Measurements from ENCODE around the gene ATP5F1B. TPM values are rescaled to one million over a fixed set of nuclear protein-coding genes. Genes with fewer than 3 reads are reported as not detected.

ATP5F1B gene
- total and polyA plus RNA-seq, 2 of the 8 experiments (the other 6 are each of a cell fraction or from before 2014, with no cell fraction given), result 900 to 1,522 TPM

DNA sequence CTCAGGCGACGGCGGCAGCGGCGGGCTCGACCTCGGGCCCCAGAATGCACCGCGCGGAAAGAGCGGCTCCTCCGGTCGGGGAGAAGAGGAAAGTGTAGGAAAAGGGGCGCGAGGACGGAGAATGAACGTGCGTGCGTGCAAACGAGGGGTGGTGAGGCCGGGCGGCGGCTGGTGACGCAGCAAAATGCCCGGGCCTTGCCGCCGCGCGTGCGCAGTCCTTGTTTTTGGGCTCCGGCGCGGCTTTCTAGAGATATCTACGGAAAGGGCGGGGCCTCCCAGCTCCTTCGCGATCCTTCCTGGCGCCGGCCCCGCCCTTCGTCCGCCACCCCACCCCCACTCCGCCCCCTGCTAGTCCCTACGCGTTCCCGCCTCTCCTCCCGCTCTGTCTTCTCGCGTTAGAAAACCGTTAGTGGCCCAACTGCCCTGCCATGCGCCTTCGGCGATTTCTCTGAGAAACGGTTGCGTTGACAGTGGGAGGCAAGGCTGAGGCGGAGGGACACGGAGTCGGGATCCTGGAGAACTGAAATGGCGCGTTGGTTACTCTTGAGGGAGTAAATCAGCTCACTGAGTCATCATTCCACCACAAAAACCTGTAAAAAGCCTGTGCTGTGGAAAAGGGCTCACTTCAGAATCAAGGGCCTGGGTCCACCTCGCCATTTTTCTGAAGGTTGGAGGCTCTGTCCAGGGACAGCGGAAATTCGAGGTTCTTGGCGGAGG is 42.5 kb upstream of the ATP5F1B start, which contains the start of gene PTGES3 (continued):
- TF ChIP-seq, protein P1, sequence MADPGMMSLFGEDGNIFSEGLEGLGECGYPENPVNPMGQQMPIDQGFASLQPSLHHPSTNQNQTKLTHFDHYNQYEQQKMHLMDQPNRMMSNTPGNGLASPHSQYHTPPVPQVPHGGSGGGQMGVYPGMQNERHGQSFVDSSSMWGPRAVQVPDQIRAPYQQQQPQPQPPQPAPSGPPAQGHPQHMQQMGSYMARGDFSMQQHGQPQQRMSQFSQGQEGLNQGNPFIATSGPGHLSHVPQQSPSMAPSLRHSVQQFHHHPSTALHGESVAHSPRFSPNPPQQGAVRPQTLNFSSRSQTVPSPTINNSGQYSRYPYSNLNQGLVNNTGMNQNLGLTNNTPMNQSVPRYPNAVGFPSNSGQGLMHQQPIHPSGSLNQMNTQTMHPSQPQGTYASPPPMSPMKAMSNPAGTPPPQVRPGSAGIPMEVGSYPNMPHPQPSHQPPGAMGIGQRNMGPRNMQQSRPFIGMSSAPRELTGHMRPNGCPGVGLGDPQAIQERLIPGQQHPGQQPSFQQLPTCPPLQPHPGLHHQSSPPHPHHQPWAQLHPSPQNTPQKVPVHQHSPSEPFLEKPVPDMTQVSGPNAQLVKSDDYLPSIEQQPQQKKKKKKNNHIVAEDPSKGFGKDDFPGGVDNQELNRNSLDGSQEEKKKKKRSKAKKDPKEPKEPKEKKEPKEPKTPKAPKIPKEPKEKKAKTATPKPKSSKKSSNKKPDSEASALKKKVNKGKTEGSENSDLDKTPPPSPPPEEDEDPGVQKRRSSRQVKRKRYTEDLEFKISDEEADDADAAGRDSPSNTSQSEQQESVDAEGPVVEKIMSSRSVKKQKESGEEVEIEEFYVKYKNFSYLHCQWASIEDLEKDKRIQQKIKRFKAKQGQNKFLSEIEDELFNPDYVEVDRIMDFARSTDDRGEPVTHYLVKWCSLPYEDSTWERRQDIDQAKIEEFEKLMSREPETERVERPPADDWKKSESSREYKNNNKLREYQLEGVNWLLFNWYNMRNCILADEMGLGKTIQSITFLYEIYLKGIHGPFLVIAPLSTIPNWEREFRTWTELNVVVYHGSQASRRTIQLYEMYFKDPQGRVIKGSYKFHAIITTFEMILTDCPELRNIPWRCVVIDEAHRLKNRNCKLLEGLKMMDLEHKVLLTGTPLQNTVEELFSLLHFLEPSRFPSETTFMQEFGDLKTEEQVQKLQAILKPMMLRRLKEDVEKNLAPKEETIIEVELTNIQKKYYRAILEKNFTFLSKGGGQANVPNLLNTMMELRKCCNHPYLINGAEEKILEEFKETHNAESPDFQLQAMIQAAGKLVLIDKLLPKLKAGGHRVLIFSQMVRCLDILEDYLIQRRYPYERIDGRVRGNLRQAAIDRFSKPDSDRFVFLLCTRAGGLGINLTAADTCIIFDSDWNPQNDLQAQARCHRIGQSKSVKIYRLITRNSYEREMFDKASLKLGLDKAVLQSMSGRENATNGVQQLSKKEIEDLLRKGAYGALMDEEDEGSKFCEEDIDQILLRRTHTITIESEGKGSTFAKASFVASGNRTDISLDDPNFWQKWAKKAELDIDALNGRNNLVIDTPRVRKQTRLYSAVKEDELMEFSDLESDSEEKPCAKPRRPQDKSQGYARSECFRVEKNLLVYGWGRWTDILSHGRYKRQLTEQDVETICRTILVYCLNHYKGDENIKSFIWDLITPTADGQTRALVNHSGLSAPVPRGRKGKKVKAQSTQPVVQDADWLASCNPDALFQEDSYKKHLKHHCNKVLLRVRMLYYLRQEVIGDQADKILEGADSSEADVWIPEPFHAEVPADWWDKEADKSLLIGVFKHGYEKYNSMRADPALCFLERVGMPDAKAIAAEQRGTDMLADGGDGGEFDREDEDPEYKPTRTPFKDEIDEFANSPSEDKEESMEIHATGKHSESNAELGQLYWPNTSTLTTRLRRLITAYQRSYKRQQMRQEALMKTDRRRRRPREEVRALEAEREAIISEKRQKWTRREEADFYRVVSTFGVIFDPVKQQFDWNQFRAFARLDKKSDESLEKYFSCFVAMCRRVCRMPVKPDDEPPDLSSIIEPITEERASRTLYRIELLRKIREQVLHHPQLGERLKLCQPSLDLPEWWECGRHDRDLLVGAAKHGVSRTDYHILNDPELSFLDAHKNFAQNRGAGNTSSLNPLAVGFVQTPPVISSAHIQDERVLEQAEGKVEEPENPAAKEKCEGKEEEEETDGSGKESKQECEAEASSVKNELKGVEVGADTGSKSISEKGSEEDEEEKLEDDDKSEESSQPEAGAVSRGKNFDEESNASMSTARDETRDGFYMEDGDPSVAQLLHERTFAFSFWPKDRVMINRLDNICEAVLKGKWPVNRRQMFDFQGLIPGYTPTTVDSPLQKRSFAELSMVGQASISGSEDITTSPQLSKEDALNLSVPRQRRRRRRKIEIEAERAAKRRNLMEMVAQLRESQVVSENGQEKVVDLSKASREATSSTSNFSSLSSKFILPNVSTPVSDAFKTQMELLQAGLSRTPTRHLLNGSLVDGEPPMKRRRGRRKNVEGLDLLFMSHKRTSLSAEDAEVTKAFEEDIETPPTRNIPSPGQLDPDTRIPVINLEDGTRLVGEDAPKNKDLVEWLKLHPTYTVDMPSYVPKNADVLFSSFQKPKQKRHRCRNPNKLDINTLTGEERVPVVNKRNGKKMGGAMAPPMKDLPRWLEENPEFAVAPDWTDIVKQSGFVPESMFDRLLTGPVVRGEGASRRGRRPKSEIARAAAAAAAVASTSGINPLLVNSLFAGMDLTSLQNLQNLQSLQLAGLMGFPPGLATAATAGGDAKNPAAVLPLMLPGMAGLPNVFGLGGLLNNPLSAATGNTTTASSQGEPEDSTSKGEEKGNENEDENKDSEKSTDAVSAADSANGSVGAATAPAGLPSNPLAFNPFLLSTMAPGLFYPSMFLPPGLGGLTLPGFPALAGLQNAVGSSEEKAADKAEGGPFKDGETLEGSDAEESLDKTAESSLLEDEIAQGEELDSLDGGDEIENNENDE (IDR thresholded peaks at IDR 0.05; ENCODE audit: insufficient replicate concordance, low read length), result no peak
- peak; percentile 51 for TF ChIP-seq SAP30 (IDR thresholded peaks at IDR 0.05; ENCODE audit: insufficient read depth, insufficient replicate concordance, low read length)
- TF ChIP-seq POLR2AphosphoS5 (IDR thresholded peaks at IDR 0.05; ENCODE audit: low read depth, low read length), result peak; percentile 86
- TF ChIP-seq, protein P2, sequence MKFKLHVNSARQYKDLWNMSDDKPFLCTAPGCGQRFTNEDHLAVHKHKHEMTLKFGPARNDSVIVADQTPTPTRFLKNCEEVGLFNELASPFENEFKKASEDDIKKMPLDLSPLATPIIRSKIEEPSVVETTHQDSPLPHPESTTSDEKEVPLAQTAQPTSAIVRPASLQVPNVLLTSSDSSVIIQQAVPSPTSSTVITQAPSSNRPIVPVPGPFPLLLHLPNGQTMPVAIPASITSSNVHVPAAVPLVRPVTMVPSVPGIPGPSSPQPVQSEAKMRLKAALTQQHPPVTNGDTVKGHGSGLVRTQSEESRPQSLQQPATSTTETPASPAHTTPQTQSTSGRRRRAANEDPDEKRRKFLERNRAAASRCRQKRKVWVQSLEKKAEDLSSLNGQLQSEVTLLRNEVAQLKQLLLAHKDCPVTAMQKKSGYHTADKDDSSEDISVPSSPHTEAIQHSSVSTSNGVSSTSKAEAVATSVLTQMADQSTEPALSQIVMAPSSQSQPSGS (IDR thresholded peaks at IDR 0.05; ENCODE audit: low read length), result 0 out of 2 replicates have a peak, but pooled peaks have one; percentile 69
- TF ChIP-seq, protein P3, sequence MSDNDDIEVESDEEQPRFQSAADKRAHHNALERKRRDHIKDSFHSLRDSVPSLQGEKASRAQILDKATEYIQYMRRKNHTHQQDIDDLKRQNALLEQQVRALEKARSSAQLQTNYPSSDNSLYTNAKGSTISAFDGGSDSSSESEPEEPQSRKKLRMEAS (IDR thresholded peaks at IDR 0.05), result peak; percentile 93
- TF ChIP-seq EP300 (IDR thresholded peaks at IDR 0.05; ENCODE audit: borderline replicate concordance in 1 of 2, low read depth in 2 of 2, low read length in 2 of 2), result peak in 1 of 2 experiments; percentile 5; a peak in 1 of 3 replicates
- peak; percentile 81; the same call in 1 of the 2 replicates for TF ChIP-seq MAFK (IDR thresholded peaks at IDR 0.05; ENCODE audit: low read depth, low read length)
